Bronchial epithelial cell (primary cell): ENCODE results near the gene ZC3HAV1. TPM values are rescaled to one million over a fixed set of nuclear protein-coding genes. Genes with fewer than 3 reads are reported as not detected.
"Not testable (repeated sequence)": the region's sequence is repeated elsewhere in the genome, so short reads cannot be mapped to it uniquely, and the experiment has no call there.

ENCODE experiments used
- DNase-seq: peaks from one replicate; pipeline ENCODE4 v3.0.0-alpha.2; 2010; ENCODE audit warnings: low read depth
- FAIRE-seq: peaks from 2 replicates; lab custom pipeline; 2011; peaks lifted over from hg19 to GRCh38; lab: Jason Lieb, UNC
- H3K27me3 ChIP-seq: 2 replicates; pipeline ENCODE4 v1.5.1; 2011; ENCODE audit warnings: low read length; ENCODE audit not compliant: control insufficient read depth, insufficient read depth
- H3K36me3 ChIP-seq: 2 replicates; pipeline ENCODE4 v1.5.1; 2011; ENCODE audit warnings: low read length; ENCODE audit not compliant: control insufficient read depth, insufficient read depth
- H3K4me3 ChIP-seq: 2 replicates; pipeline ENCODE4 v1.5.1; 2011; ENCODE audit warnings: mild to moderate bottlenecking, low read depth, low read length, control low read depth
- CTCF ChIP-seq: IDR thresholded peaks from 2 replicates; pipeline ENCODE4 v1.5.1; 2011; ENCODE audit warnings: mild to moderate bottlenecking, moderate library complexity, low read length, control low read depth, inconsistent platforms; ENCODE audit not compliant: insufficient read depth, severe bottlenecking
- total RNA-seq: library from RNA; depleted of rRNA; stranded (reverse); fragments of >200 nt; gene quantifications from 2 replicates; pipeline ENCODE4 v1.2.1, GENCODE V29; 2014

Gene ZC3HAV1
- total RNA-seq, 1 donor from 2014 or later: 11.3 TPM

- Histone ChIP-seq H3K36me3 (peaks cover 18% of the 10 kb centered on the region), H3K27me3 (no peaks in the 10 kb centered on the region), H3K4me3 (no peak overlapping the region)
- TF ChIP-seq CTCF: no peak
- FAIRE-seq (no peak), DNase-seq (no peak)
Observed at GRCh38 chr7:139084709-139085108, 24.8 kb downstream of the ZC3HAV1 start.

DNA sequence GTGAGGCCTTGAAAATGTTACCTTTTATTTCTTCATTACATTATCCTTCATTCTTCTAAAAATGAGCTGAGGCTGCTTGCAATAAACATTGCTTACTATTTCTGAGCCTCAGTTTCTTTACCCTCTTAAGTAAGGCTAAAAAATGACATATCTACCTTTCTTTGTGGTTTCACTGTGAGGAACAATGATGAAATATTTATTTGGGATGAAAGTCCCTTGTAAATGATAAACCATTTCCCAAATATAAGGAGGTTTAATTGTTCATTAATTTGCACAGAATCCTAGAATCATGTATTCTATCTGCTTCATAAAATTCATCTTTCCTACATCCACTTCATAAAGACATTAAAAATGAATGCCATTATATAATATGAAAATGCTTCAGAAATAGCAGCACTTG lies 27.9 kb downstream of the ZC3HAV1 start:
- Histone ChIP-seq H3K27me3 (no peaks in the 10 kb centered on the region), H3K36me3 (peaks cover 16% of the 10 kb centered on the region), H3K4me3 (no peak overlapping the region)
- DNase-seq: no peak
- TF ChIP-seq CTCF: no peak
- FAIRE-seq: no peak

GRCh38 chr7:139080905-139081304 lies 28.6 kb downstream of the ZC3HAV1 start:
- Histone ChIP-seq H3K4me3 (no peak overlapping the region), H3K36me3 (peaks cover 17% of the 10 kb centered on the region), H3K27me3 (no peaks in the 10 kb centered on the region)
- no peak for FAIRE-seq
- TF ChIP-seq CTCF: no peak
- DNase-seq: no peak

DNA sequence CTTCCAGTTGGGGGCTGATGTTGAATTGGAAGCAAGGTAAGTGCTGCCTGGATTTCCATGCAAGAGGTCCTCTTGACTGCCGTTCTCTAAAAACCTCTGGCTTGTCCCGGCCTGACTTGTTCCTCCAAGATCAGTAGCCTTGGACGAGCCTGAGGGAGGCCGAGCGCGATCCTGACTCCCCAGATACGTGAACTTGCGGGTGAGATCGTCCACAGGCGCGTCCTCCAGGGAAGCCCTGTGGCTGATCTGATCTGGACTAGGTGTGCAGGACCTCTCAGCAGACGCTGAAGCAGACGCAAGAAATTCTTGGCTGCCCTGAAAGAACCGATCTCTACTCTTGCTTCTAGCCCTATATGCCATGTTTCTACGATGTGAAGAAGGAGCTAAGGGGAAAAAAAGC lies 29.7 kb downstream of the ZC3HAV1 start:
- Histone ChIP-seq H3K36me3 (peaks cover 17% of the 10 kb centered on the region), H3K27me3 (no peaks in the 10 kb centered on the region), H3K4me3 (no peak overlapping the region)
- DNase-seq (no peak), FAIRE-seq (no peak)
- no peak for TF ChIP-seq CTCF

DNA sequence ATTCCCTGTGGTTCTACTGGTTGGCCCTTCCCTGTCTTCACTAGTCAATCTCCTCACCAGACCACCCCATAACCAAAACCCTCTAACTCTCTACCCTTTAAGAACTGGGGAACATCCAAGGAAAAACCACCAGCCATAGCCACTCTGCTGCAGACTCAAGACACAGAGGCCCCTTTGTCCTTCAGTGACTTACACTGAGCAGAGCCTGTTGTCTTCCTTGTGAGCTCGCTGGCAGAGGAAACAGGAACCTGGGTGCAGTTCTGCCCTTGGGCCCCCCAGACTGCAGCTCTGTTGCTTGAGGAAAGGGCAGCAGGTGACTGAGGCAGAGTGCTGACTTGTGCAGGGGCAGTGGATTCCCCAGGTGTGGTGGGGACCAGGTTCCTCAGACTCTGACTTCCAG lies 30.6 kb downstream of the ZC3HAV1 start:
- FAIRE-seq (no peak), DNase-seq (no peak)
- Histone ChIP-seq H3K4me3 (no peak overlapping the region), H3K36me3 (peaks cover 16% of the 10 kb centered on the region), H3K27me3 (no peaks in the 10 kb centered on the region)
- no peak for TF ChIP-seq CTCF

DNA sequence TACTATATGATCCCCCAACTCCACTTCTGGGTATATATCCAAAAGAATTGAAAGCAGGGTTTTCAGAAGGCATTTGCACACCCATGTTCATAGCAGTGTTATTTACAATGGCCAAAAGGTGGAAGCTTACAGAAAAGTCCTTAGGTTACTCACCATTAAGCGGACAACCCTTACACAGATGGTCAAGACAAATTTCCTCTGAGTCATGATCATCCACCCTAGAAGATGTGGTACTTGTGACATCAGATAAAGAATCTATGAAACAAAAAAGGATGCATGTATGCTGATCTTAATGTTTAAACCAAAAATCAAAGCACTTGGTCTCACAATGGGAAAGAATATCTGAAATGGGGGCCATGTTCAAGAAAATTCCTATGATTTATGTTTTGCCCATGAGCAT lies 31.1 kb downstream of the ZC3HAV1 start:
- Histone ChIP-seq H3K4me3 (no peak overlapping the region), H3K27me3 (no peaks in the 10 kb centered on the region), H3K36me3 (peaks cover 16% of the 10 kb centered on the region)
- FAIRE-seq (no peak), DNase-seq (no peak)
- TF ChIP-seq CTCF: no peak

GRCh38 chr7:139077706-139078105 lies 31.8 kb downstream of the ZC3HAV1 start:
- FAIRE-seq, DNase-seq, H3K27me3 ChIP-seq: not testable (repeated sequence)

More at GRCh38 chr7:139077706-139078105, 31.8 kb downstream of the ZC3HAV1 start:
- H3K4me3 ChIP-seq: not testable (repeated sequence)
- peaks cover 16% of the 10 kb centered on the region for H3K36me3 ChIP-seq
